AG04449 (cell line): ENCODE data around the gene CCDC34.

Experiments
- CTCF ChIA-PET: fragments of 350-600 bp; formaldehyde crosslinking; extraction: SDS; loops from one replicate; lab custom pipeline; 2021; ENCODE audit warnings: antibody characterized with exemption; lab: Yijun Ruan, JAX
- POLR2A ChIA-PET: fragments of 400-600, 350-600 bp; formaldehyde crosslinking; extraction: SDS; loops from one replicate; lab custom pipeline; 2020; ENCODE audit warnings: antibody characterized with exemption, inconsistent platforms; lab: Yijun Ruan, JAX
- DNase-seq: peaks from one replicate; pipeline ENCODE4 v3.0.0-alpha.2; 2010; ENCODE audit warnings: low read depth, low spot score
- H3K4me3 ChIP-seq: 2 replicates; pipeline ENCODE4 v1.5.1; 2011; ENCODE audit warnings: low read depth, mild to moderate bottlenecking, control low read depth, low read length
- TF ChIP-seq, protein P1 (sequence below): IDR thresholded peaks from one replicate; pipeline ENCODE4 v1.5.1; 2011; ENCODE audit warnings: mild to moderate bottlenecking, moderate library complexity, low read length, control low read depth, inconsistent platforms; ENCODE audit not compliant: insufficient read depth; ENCODE audit errors: missing control alignments

CCDC34 gene

GRCh38 chr11:27383645-27384044 lies 20.6 kb upstream of the CCDC34 start:
- POLR2A ChIA-PET = no interaction called here
- H3K4me3 ChIP-seq = no peak overlapping the region
- CTCF ChIA-PET = interaction anchor here (0.9 to 2.1 kb wide), 4 partner anchors 88 to 200 kb away, joined by 3 to 6 read pairs (median 6); no protein-coding TSS in a partner anchor
- DNase-seq = no peak
- TF ChIP-seq, protein P1, sequence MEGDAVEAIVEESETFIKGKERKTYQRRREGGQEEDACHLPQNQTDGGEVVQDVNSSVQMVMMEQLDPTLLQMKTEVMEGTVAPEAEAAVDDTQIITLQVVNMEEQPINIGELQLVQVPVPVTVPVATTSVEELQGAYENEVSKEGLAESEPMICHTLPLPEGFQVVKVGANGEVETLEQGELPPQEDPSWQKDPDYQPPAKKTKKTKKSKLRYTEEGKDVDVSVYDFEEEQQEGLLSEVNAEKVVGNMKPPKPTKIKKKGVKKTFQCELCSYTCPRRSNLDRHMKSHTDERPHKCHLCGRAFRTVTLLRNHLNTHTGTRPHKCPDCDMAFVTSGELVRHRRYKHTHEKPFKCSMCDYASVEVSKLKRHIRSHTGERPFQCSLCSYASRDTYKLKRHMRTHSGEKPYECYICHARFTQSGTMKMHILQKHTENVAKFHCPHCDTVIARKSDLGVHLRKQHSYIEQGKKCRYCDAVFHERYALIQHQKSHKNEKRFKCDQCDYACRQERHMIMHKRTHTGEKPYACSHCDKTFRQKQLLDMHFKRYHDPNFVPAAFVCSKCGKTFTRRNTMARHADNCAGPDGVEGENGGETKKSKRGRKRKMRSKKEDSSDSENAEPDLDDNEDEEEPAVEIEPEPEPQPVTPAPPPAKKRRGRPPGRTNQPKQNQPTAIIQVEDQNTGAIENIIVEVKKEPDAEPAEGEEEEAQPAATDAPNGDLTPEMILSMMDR = no peak

- POLR2A ChIA-PET = no interaction called here
- no peak for DNase-seq
- TF ChIP-seq, protein P1 = no peak
- CTCF ChIA-PET = interaction anchor here (0.6 kb wide), 2 partner anchors 97 to 200 kb away, joined by 3 to 4 read pairs; no protein-coding TSS in a partner anchor
- no peak overlapping the region for H3K4me3 ChIP-seq
These were observed 18.2 kb upstream of the CCDC34 start for GRCh38 chr11:27381238-27381666.

DNA sequence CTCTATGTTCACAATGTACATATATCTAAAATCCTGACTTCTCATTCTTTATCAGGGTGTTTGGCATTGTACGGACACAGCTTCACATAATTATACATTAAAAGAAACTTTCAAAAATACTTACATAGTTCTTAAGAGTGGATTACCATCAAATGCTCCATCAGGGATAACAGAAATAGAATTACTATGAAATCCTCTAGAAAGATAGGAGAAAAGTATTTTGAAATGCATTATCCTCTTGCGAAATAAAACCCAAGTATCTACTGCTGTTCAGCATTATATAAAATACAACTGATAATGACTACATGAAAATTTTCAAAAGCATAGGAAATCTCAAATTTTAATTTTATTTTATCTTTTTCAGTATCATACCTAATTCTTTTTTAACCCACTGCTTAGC lies 17.8 kb upstream of the CCDC34 start:
- CTCF ChIA-PET = interaction anchor here (0.6 kb wide), 1 partner anchor 199 kb away, joined by 3 read pairs; no protein-coding TSS in a partner anchor
- POLR2A ChIA-PET = no interaction called here
- TF ChIP-seq, protein P1 = no peak
- no peak for DNase-seq
- no peak overlapping the region for H3K4me3 ChIP-seq

DNA sequence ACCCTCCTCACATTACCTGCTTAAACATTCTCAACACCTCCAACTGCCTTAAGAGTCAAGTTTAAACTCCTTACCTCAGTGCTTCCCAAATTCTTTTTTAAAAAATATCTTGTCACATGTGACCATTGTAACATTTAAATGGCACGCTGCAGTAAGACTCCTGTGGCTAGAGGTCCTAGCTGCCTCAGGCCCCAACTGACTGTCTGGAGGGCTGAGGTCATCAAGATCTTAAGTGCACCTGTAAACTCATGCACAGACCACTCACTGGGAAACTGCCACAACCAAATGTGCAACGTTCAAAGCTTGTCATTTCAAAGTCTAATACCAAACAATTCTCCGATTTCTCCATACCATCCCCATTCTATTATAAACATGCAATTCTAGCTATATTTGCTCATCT lies 16.4 kb upstream of the CCDC34 start:
- CTCF ChIA-PET = interaction anchor here (1.3 kb wide), 1 partner anchor 11 kb away, joined by 3 read pairs; no protein-coding TSS in a partner anchor
- DNase-seq = no peak
- TF ChIP-seq, protein P1 = no peak
- H3K4me3 ChIP-seq = no peak overlapping the region
- POLR2A ChIA-PET = interaction anchor here (1.1 kb wide), 1 partner anchor 81 kb away, joined by 3 read pairs; no protein-coding TSS in a partner anchor

- H3K4me3 ChIP-seq = no peak overlapping the region
- DNase-seq = no peak
- ChIA-PET POLR2A (interaction anchor here (0.7 kb wide), 1 partner anchor 343 kb away, joined by 7 read pairs; no protein-coding TSS in a partner anchor), CTCF (no interaction called here)
- TF ChIP-seq, protein P1 = no peak
These were observed 12.4 kb upstream of the CCDC34 start for GRCh38 chr11:27375370-27375769.

GRCh38 chr11:27373856-27374602 lies 11.0 kb upstream of the CCDC34 start:
- ChIA-PET CTCF (interaction anchor here (1.3 to 1.5 kb wide), 3 partner anchors 77 to 190 kb away, joined by 3 to 5 read pairs (median 4); no protein-coding TSS in a partner anchor), POLR2A (no interaction called here)
- DNase-seq = no peak
- TF ChIP-seq, protein P1 = no peak
- H3K4me3 ChIP-seq = no peak overlapping the region
